HS-27A (cell line): Measurements from ENCODE around the gene GCK.

Source experiments
- DNase-seq: peaks from one replicate; pipeline ENCODE4 v3.0.0-alpha.2; 2012; ENCODE audit warnings: low read depth, missing footprints

Gene GCK

DNA sequence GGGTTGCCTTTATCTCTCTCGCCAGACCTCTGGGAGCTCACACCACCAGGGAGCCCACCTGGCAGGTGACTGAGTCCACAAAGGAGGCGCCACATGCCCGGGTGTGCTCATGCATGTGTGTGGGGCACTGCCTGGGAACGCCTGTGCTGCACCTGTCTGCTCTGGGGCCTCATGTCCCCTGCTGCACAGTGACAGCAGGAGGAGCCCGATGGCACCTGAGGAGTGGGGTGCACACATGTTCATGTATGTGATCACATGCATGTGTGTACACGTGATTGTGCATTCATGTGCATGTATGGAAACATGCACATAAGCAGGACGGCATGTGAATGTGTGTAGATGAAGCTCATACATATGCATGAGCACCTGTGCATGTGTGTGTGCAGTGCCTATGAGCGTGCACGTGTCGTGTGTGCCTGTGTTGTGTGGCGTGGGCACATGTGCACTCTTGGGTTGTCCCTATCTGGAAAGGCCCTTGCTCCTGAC lies 33.6 kb upstream of the GCK start:
- DNase-seq = no peak

DNA sequence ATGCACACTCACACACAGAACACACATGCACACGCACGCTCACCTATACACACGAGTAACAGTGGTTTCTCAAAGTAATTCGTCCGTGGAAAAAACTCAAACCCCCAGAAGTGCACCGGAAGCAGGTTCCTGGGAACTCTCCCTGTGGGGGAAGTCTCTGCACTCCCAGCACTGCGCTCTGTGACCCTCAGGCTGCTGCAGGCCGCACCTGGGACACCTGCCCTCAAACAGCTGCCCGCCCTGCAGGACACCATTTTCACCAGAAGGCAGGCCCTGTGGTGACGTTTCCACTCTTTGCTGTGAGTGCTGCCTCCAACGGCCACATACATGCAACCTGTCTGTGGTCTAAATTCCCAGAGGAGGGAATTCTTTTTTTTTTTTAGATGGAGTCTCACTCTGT lies 32.8 kb upstream of the GCK start:
- no peak for DNase-seq

DNA sequence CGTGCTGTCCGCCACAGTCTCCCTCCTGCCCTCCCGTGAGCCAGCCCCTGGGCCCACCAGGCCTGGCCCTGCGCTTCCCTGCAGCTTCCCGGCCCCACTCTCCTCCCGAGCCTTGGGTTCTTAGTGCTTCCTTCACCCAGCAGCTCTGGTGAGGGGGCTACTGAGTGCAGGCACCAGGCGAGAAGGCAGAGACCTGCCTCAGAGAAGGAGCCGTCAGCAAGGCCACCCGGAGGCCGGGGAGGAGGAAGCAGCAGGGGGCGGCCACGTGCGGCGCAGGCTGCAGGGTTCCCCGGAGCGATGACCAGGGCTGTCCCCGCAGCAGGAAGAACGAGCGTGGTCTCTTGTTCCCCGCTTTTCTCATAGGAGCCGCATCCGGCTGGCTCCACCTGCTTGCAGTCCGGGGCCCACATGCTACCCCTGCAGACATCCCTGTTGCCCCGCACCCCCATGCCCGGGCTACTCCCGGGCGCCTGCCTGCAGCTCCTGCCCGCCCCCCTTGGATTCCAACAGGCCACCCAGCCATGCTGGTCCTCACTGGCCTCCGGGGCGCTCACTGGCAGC lies 32.1 kb upstream of the GCK start:
- DNase-seq = no peak

DNA sequence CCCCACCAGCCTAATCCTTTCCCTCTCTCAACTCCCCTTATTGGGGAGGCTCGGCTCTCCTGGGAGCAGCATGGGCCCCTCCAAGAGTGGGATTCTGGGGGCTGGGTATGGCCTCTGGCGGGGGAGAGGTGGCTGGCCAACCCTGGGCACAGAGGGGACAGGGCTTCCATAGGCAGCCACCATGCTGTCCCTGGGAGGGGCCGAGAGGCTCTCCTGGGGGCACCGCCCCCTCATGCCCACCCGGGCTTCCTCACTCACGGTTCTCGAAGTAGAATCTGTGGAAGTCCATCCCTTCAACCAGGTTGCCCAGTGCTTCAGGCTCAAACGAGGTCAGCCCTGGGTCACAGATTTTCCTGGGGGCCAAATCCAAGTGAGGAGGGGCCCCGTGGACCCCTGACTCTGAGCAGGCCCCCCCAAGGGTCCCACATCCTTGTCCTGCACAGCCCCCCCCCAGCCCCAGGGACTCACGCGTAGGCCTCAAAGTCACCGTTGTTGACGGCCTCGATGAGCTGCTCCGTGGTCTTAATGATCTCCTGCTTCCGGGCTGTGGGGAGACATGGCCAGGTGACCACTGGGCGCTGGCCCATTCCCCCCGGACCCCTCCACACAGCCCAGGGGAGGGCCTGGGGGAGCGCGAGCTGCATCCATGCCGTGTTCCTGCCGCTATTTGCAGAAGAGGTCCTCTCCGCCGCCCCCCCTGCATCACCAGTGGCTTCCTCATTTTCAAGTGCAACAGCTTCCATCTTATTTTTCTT lies 31.3 kb upstream of the GCK start:
- DNase-seq = no peak

DNA sequence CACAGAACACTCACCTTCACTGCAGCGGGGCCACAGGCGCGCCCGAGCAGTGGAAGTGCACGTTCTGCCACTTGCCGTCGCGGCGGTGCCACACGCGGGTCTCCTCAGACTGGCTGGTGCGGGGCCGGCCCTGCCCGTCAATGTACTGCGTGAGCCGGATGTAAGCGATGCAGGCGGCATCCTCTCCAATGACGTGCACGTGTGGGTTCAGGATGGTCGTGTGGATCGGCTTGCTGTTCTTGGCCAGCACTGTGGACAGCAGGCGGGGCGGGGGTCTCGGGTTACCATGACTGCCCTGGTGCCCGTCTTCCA lies 30.8 kb upstream of the GCK start:
- DNase-seq = no peak

DNA sequence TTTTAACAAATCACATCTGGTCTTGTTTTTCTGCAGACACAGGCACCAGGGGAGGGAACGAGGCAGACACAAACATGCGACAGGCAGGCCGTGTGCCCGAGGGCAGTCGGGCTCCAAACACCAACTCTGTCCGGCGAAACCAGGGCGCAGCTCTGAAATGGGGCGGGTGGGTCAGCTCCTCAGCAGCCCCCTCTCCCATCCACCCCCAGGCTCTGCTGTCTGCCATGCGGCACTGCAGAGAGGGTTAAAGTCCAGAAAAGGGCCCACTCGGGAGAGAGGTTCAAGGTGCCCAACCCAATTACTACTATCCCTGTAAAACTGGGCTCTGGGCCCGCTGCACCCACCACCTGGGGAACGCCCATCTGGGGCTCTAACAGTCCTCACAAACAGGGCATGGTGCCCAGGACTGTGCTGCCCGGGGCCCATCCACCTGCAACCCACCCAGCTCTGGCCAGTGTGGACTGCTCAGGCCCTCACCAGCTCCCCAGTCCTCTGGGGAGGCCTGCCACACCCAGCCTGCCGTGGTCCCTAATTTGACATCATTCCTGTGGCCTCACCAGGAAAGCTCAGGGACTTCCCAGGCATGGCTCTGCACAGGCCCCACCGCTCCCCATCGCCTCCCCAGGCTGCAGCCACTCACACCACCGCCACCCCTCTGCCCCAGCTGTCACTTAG lies 30.3 kb upstream of the GCK start:
- DNase-seq = no peak

DNA sequence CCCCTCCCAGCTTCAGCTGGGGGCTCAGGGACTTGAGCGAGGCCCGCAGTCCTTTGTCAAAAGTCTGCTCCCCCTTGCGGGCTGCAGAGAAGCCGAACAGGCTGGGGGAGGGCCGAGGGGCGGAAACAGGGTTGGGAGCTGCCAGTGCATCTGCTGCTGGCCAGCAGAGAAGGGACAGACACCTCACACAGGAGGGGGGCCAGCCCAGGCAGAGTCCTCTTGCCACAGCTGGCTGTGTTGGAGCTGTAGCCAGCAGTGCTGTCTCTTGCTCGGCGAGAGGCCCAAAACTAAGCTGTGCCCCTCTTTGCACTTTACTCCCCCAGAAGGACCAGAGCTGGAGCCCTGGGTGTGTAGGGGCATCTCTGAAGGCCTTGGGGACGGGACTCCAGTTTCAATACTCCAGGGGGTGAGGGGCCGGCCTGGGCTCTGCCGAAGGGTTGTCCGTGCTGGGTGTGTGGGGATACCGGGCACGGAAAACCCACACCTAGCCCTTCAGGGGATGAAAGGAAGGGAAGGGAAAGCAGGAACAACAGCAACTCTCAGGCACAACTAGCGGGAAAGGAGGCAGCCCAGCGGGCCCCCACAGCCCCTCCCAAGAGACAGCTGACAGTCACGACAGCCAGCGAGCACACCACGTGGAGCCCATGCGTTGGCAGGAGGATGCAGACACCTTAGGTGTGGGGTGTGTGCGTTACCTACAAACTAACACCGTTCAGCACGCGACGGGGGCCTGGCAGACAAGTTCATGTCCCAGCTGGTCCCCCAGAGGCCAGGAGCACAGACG lies 29.4 kb upstream of the GCK start:
- no peak for DNase-seq

DNA sequence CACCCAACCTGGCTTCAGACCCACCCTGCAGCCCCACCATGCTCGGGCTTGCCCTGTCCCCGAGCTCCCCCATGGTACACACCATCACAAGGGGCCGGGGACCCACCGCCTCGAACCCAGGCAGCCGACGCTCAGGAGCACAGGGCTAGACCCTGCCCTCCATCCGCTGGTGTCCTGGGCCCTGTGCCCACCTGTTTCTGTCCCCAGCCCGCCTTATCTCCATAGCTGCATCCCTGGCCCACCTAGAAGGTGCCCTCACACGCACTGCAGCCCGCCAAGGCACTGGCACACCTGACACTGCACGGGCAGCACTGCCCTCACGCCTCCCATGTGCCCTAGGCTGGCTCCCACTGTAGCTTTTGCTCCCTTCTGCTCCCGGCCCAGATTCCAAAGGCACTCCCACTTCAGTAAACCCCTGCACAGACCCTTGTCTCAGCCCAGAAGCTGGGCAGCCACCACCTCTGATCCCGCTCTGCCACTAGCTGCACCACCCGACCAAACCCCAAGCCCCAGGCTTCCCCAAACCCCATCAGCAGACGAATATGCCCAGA lies 28.7 kb upstream of the GCK start:
- DNase-seq = no peak

DNA sequence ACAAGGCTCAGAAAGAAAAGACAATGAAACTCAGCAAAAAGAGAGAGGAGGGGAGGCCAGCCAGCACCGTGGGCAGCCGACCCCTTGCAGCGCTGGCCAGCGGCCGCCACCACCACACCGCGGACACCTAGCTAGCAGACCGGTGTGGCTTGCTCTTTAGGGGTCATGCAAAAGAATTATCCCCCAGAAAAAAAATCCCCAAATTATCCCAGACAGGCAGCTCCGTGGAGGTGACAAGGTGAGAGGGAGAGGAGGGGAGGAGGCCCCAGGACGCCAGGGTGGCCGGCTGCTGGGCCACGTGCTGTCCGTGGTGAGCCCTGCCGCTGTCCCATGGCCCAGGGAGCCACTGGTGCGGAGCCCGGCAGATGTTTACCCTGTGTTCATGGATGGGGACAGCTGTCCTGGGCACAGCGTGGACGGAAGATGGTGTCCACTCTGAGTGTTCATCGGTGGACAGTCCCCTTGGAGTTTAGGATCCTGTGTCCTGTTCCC lies 28.0 kb upstream of the GCK start:
- no peak for DNase-seq

DNA sequence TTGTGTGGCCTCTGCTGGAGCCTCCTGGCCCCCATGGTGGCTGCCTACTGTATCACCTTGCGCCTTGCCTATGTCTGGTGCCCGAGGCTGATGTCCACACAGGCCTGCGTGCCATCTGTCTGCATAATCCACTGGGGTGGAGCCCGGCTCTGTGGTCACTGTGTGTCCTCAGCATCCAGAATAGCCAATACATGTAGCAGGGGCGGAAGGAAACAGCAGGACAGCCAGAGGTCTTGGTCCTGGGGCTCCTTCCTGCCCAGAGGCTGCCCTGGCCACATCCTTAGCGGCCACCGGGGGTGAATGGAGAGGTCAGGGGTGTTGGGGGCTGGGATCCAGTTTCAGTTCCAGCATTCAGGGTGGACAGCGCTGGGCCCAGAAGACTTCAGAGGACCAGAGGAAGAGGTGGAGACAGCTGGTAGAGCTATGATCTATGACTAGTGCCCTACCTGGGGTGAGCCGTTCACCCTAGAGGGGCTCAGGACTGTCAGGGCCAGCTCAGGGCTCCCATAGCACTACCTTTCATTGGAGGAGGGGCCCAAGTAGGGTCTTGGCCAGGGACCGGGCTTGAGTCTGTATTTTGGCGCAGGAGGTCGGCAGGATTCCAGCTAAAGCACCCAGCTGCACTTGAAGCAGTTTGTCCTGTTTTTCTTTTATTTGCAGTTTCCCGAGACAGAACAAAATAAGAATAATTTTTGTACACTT lies 27.4 kb upstream of the GCK start:
- no peak for DNase-seq

DNA sequence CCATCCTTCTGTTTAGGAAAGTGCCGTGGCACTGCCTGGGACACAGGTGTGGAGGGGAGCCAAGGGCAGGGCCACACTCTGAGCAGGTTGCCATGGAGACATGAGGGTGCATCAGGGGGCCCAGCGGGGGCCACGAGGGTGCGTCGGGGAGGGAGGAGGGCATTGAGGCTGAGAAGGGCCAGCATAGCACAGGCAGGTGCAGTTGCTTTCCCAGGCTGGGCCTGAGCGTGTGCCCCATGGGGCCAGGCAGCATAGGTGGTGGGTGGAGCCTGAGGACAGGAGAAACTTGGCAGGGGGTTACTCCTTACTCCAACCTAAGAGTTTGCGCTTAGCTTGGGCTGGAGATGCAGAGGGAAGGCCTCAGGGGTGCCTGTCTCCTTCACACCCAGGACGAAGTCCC lies 26.8 kb upstream of the GCK start:
- no peak for DNase-seq

DNA sequence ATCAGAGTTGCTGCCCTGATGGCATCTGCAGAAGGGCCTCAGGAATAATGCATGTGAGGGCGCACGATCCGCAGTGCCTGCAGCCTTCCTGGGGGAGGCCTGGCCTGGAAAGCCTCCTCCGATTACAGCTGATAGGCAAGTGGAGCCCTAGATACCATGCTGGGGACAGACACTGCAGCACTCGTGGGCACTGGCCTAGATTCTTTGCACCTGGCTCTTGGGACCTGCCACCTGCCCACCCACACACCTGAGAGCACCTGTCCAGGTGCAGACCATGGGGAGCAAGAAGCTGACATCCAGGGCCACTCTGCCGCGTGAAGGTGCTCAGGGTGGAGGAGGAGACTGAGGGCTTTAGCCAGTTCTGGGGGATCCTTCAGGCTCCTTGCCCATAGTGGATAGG lies 26.3 kb upstream of the GCK start:
- no peak for DNase-seq

DNA sequence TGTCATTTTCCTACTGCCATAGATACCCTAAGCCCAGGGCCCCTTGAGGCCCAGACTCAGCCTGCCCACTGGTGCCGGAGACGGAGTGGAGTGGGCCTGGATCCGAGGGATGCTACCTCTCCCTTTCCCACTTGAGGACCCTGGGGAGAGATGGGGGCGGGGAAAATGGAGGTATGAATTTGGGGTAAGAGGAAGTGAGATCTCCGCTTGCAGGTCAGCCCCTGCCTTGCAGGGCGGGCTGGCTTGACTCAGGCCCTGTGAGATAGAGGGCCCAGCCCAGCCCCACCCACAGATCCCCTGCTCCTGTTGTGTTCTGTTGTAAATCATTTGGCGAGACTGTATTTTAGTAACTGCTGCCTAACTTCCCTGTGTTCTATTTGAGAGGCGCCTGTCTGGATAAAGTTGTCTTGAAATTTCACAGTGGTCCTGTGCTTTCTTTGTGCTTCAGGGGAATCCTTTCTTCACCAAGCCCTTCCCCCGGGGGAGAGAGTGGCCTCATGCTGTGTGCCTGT lies 24.7 kb upstream of the GCK start:
- DNase-seq = no peak

DNA sequence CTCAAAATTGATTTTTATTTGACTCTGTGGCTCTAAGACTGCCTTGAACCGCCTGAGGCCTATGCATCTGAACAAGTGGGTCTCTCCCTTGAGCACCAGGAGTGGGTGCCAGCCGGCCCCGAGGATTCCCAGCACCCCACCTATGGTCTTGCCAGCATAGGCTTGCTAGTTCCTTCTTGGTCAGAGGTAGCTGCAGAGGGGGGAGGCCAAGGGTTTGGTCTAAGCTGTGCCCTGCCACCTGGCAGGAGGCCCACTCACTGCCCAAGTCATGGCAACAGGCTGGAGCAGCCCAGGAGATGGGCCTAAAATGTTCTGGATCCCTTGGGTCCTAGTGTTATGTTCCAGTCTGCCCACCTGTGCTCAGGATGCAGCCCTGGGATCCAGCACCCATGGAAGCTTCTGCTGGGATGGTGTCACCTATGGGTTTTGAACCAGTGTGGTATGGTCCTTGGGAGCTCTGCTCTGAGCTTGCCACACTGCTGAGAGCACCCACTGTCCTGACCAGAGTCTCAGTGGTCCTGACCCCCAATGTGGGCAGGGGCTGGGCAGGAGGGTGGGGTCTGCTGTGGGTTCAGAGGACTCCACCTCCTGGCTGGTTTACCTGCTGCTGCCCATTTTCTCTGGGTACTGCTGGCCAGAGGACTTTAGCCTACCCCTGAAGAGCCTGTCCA lies 24.1 kb upstream of the GCK start:
- DNase-seq = no peak

DNA sequence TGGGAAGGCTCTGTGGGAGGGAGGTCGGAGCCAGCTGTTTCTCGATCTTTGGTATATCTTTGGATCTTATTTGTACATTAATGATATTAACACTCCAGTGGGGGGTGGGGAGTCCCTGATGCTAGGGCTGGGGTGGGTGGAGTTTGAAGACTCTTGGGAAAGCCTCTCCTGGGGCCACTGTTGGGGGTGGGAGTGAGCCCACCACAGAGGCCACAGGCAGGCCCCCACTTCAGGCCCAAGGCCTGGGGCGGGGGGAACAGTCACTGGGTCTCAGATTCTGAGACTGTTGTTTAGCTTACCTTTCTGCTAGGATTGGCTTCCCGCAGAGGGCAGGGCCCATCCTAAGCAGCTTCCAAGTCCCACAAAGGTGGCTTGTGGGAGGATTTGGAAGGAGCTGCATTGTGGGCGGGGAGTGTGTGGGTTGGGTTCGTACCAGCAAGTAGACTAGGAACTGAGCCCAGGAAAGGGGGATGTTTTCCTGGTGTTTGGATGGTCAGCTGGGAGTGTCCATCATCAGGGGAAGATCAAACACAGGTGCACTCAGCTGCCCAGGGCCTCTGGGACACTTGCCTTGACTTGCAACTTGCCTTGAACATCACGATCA lies 23.4 kb upstream of the GCK start:
- no peak for DNase-seq

DNA sequence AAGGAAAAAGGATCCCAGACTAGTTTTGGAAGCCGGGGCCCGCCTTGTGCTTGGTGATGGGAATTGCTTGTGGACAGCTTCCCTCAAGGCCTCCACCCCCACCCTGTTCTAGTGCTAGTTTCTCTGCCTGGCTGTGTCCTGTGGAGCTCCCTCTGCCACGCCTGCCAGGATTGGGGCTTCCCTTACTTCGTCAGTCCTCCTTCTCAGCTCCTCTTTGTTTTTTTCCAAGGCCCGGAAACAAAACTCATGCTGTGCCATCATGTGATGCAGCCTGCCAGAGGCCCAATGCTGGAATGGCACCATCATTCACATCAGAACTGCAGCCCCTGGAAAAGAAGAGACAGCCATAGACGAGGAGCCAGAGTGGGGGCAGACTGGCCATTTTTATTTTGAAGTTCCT lies 22.8 kb upstream of the GCK start:
- no peak for DNase-seq

DNA sequence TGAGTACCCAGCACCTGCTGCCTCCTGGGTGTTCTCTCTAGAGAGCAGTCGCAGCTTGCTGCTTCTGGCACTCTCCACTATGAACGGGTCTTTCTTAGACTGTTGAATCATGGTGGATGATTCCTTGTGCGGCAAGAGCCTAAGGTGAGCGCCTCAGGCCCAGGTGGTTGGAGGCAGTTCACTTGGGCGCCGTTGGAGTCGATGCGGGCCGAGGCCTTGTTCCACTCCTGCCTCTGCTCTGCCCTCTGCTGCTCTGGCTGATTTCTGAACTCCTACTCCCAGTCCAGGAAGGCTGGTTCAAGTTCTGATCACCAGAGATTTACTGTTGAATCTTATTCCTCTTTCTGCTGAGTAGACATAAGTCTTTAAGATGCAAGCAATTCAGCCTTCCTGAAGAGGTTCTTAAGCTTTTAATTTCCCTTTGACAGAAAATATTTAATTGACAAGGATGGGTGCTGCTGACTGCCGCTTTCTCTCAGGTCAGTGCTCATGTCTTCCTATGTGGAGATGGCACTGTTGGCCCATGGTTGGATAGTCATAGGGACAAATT lies 22.0 kb upstream of the GCK start:
- DNase-seq = no peak

DNA sequence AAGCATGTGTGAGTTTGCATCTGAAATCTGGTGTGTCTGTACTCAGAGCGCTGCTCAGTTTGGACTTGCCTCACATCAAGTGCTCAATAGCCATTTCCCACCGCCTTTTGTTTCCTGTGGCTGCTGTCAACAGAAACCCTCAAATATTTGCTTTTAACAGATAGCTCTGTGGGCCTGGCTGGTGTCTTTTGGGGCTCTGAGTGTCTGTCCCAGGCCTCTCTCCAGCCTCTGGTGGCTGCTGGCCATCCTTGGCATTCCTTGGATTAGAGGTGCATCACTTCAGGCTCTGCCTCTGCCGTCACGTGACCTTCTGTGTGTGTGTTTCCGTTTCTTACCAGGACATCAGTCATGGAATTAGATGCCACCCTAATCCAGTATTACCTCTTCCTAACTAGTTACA lies 20.9 kb upstream of the GCK start:
- no peak for DNase-seq

DNA sequence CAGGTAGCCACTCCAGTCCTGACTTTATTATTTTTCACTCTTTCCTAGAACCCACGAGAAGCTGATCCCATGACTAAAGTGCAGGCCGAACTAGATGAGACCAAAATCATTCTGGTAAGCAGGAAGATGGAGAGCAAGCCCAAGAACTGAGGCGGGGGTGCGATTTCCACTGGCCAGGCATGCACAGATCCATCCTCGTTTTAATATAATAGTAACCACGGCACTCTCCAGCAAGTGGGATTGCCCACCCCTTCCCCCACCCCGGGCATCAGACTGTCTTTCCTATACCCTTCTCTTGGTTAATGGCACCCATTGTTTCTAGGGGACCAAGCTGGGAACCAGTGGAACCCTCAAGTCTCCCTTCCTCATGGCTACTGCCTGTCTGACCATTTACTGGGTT lies 18.8 kb upstream of the GCK start:
- no peak for DNase-seq

DNA sequence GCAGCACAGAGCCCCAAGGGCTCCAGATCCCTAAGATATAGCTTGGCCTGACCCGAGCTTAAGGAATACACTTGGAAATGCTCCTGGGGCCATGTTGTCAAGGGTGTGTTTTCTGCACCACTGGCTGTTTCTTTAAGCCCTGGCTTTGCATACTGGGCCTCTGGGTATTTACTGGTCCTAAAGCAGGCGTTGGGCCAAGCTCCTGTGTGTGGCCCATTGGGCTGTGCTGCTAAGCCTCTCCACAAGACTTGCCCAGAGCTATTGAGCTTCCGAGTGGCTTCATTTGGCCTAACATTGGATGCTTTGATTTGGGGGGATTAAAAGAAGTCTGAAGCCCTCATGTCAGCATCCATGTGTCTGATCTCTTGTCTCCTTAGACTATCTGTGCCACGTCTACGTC lies 16.8 kb upstream of the GCK start:
- DNase-seq = no peak
